Measurements from ENCODE around the gene KAZALD1. TPM values are rescaled to one million over a fixed set of nuclear protein-coding genes. Genes with fewer than 3 reads are reported as not detected.

Gene KAZALD1
- polyA plus RNA-seq, 2 of the 4 experiments (the other 2 are of a cell fraction): 4.3 to 4.5 TPM

DNA sequence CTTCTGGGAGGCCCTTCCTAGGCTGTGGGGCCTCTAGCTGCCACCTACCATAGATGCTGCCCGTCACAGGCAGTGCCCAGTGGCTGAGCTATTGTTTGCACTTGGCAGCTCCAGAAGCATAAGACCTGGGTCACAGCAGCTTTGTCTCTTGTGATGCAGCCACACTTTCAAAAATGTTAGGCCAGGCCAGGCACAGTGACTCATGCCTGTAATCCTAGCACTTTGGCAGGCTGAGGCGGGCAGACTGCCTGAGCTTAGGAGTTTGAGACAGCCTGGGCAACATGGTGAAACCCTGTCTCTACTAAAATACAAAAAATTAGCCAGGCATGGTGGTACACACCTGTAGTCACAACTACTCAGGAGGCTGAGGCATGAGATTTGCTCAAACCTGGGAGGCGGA, 9.5 kb upstream of the KAZALD1 start:
- peak overlapping the region; percentile 8 to 66; a peak in 5 of 6 replicates for H3K27ac ChIP-seq
- no peak for FAIRE-seq
- 55% methylated on average over 3 of the region's 3 CpGs for WGBS (ENCODE audit: missing lambda C conversion rate)
- peak; percentile 20 to 30; a peak in 3 of 6 replicates for ATAC-seq
- ChIA-PET POLR2A (interaction anchor here (0.9 to 3.6 kb wide), 4 partner anchors 9 to 20 kb away, joined by 3 to 14 read pairs (median 8); partner anchors contain the start of gene KAZALD1), CTCF (interaction anchor here (0.6 to 65.1 kb wide), 7 partner anchors 9 to 686 kb away, joined by 3 to 2364 read pairs (median 18); partner anchors contain the start of genes KAZALD1, LZTS2, PDZD7 and SFXN3)
- no peak overlapping the region for H3K4me3 ChIP-seq
- H3K9me3 ChIP-seq: no peaks in the 10 kb centered on the region
- no peak for TF ChIP-seq HOXA7 (CRISPR knock-in tag; IDR thresholded peaks at IDR 0.05)
- H3K4me2 ChIP-seq: peak overlapping the region; percentile 46
- DNase-seq (ENCODE audit: low read depth in 1 of 2, low spot score in 1 of 2): peak in 1 of 2 experiments; percentile 35
- peaks cover 24% of the 10 kb centered on the region for H3K4me1 ChIP-seq

DNA sequence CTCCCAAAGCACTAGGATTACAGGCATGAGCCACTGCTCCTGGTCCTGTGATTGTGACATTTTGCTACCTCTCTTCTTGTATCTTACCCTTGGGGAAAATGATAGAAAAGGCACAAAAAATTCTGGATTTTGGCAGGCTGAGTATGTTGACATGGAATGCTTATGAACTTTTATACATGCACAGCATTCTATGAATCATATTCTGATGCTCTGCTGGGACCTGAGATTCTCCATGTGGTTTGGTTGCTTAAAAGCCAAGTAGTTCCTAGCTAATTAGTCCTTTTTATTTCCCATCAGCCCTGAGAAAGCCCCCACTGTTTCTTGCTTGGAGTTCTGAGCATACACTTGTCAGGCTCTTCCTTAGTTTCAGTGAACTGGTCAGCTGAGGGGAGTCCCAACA, 8.3 kb upstream of the KAZALD1 start:
- no peak overlapping the region for H3K4me2 ChIP-seq
- DNase-seq (ENCODE audit: low read depth in 1 of 2, low spot score in 1 of 2): no peak
- no peak overlapping the region for H3K4me3 ChIP-seq
- TF ChIP-seq POLR2AphosphoS2 (conservative IDR thresholded peaks at IDR 0.05; ENCODE audit: low read length): no peak
- TF ChIP-seq RARB (CRISPR knock-in tag; IDR thresholded peaks at IDR 0.05): no peak
- FAIRE-seq: no peak
- ATAC-seq: no peak
- H3K27ac ChIP-seq: no peak overlapping the region
- ChIA-PET POLR2A (no interaction called here), CTCF (interaction anchor here (1.1 to 65.1 kb wide), 5 partner anchors 11 to 108 kb away, joined by 3 to 2364 read pairs (median 22); partner anchors contain the start of genes KAZALD1, PDZD7 and SFXN3)
- H3K9me3 ChIP-seq: no peaks in the 10 kb centered on the region
- peaks cover 24% of the 10 kb centered on the region for H3K4me1 ChIP-seq

DNA sequence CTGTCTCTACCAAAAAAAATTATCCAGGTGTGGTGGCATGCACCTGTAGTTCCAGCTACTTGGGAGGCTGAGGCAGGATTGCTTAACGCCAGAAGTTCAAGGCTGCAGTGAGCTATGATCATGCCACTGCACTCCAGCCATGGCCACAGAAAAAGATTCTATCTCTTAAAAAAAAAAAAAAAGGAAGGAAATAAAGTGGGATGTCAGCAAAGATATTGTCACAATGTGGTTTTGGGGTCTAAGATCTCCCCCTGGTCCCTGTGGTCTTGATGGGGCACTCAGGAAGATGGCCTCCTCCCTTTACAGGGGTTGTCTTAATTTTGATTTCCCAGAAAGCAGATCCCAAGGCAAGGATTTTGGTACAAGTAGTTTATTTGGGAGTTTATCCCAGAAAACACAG, 7.4 kb upstream of the KAZALD1 start:
- Histone ChIP-seq H3K27ac (no peak overlapping the region), H3K4me3 (no peak overlapping the region), H3K4me1 (peaks cover 29% of the 10 kb centered on the region), H3K9me3 (no peaks in the 10 kb centered on the region), H3K4me2 (no peak overlapping the region)
- CTCF ChIA-PET: interaction anchor here (0.7 to 65.1 kb wide), 5 partner anchors 11 to 443 kb away, joined by 3 to 2364 read pairs (median 22); partner anchors contain the start of genes KAZALD1, PDZD7 and SFXN3
- no peak for TF ChIP-seq HOXA7 (CRISPR knock-in tag; IDR thresholded peaks at IDR 0.05)
- TF ChIP-seq MAZ (IDR thresholded peaks at IDR 0.05; ENCODE audit: borderline replicate concordance, low read depth, low read length): no peak
- TF ChIP-seq BHLHE40 (IDR thresholded peaks at IDR 0.05; ENCODE audit: low read depth, low read length): no peak
- TF ChIP-seq RNF2 (IDR thresholded peaks at IDR 0.05; ENCODE audit: borderline replicate concordance, low read depth): no peak
- ATAC-seq (no peak), DNase-seq (ENCODE audit: low read depth in 1 of 2, low spot score in 1 of 2) (no peak), FAIRE-seq (no peak)
- POLR2A ChIA-PET: no interaction called here
- WGBS (ENCODE audit: missing lambda C conversion rate): 85% methylated on average over 1 of the region's 1 CpG

- TF ChIP-seq TFCP2L1 (CRISPR knock-in tag; IDR thresholded peaks at IDR 0.05) (no peak), HDAC2 (IDR thresholded peaks at IDR 0.05) (no peak), CHD4 (IDR thresholded peaks at IDR 0.05; ENCODE audit: borderline replicate concordance) (no peak), POLR2AphosphoS2 (conservative IDR thresholded peaks at IDR 0.05; ENCODE audit: low read length) (no peak), RFX5 (IDR thresholded peaks at IDR 0.05) (no peak), GATA3 (IDR thresholded peaks at IDR 0.05; ENCODE audit: borderline replicate concordance) (no peak), MAFK (IDR thresholded peaks at IDR 0.05; ENCODE audit: partially characterized antibody) (no peak), EHF (CRISPR knock-in tag; IDR thresholded peaks at IDR 0.05) (no peak), MAZ (IDR thresholded peaks at IDR 0.05; ENCODE audit: borderline replicate concordance, low read depth, low read length) (no peak), FOSL2 (IDR thresholded peaks at IDR 0.05) (no peak), FOSL2 (CRISPR knock-in tag; IDR thresholded peaks at IDR 0.05) (no peak), EP300 (IDR thresholded peaks at IDR 0.05) (no peak), CHD2 (IDR thresholded peaks at IDR 0.05; ENCODE audit: low read length, partially characterized antibody) (no peak), BHLHE40 (IDR thresholded peaks at IDR 0.05; ENCODE audit: low read depth, low read length) (no peak), CBX8 (IDR thresholded peaks at IDR 0.05) (no peak), HOXB13 (CRISPR knock-in tag; IDR thresholded peaks at IDR 0.05; ENCODE audit: low read depth) (no peak)
- ATAC-seq: no peak
- no peaks in the 10 kb centered on the region for H3K9me3 ChIP-seq
- peaks cover 32% of the 10 kb centered on the region for H3K4me1 ChIP-seq
- no peak overlapping the region for H3K27ac ChIP-seq
- POLR2A ChIA-PET: interaction anchor here (0.8 kb wide), 1 partner anchor 91 kb away, joined by 3 read pairs; no protein-coding TSS in a partner anchor
- no peak overlapping the region for H3K4me3 ChIP-seq
- FAIRE-seq: no peak
- WGBS (ENCODE audit: missing lambda C conversion rate): 87% methylated on average over 5 of the region's 5 CpGs
- CTCF ChIA-PET: interaction anchor here (1.1 to 65.1 kb wide), 5 partner anchors 12 to 88 kb away, joined by 3 to 2364 read pairs (median 22); partner anchors contain the start of genes KAZALD1, PDZD7 and SFXN3
- H3K4me2 ChIP-seq: no peak overlapping the region
- no peak for DNase-seq (ENCODE audit: low read depth in 1 of 2, low spot score in 1 of 2)
These were observed 6.9 kb upstream of the KAZALD1 start for GRCh38 chr10:101054876-101055275.
